Heart left ventricle (tissue), 16 donors: ENCODE data around the gene KCNH5. TPM values are rescaled to one million over a fixed set of nuclear protein-coding genes. Genes with fewer than 3 reads are reported as not detected.

Experiments used
- ATAC-seq, 4 donors: fragments of 200-7000 bp; cut with Tn5 transposase; one replicate each; pipeline ENCODE4 v1.9.1; 2020 to 2022; ENCODE audit warnings: moderate library complexity in 4 of 4, mild to moderate bottlenecking in 3 of 4, moderate number of reproducible peaks in 1 of 4
- DNase-seq, 5 donors: peaks; one replicate each; pipeline ENCODE4 v3.0.0-alpha.2; 2020
- H3K27ac ChIP-seq, 12 donors: fragments of 200-600 bp; sonication (generic) in 4 of 12; one replicate each; pipeline versions ENCODE4 v1.5.0 to v1.8.0; 2016 to 2022; ENCODE audit warnings: mild to moderate bottlenecking in 2 of 12
- H3K27me3 ChIP-seq, 9 donors: fragments of 200-600 bp; sonication (generic) in 2 of 9; one replicate each; pipeline versions ENCODE4 v1.5.1 to v1.8.0; 2016 to 2022; ENCODE audit warnings: mild to moderate bottlenecking in 3 of 9
- H3K36me3 ChIP-seq, 9 donors: fragments of 200-600 bp; sonication (generic) in 2 of 9; one replicate each; pipeline versions ENCODE4 v1.5.0 to v1.8.0; 2018 to 2022; ENCODE audit warnings: mild to moderate bottlenecking in 2 of 9
- H3K4me1 ChIP-seq, 12 donors: fragments of 200-600 bp; sonication (generic) in 4 of 12; one replicate each; pipeline versions ENCODE4 v1.5.0 to v1.8.0; 2016 to 2022; ENCODE audit warnings: mild to moderate bottlenecking in 3 of 12
- H3K4me3 ChIP-seq, 12 donors: fragments of 200-600 bp; sonication (generic) in 4 of 12; one replicate each; pipeline versions ENCODE4 v1.5.0 to v1.8.0; 2017 to 2022; ENCODE audit warnings: mild to moderate bottlenecking in 9 of 12, moderate library complexity in 4 of 12
- H3K9me3 ChIP-seq, 12 donors: fragments of 200-600 bp; sonication (generic) in 4 of 12; one replicate each; pipeline versions ENCODE4 v1.5.0 to v1.8.0; 2016 to 2022; ENCODE audit warnings: mild to moderate bottlenecking in 1 of 12
- POLR2A ChIP-seq, 2 donors: fragments of 450-650 bp; IDR thresholded peaks; one replicate each; pipeline ENCODE4 v1.6.1; 2017; ENCODE audit warnings: antibody characterized with exemption in 2 of 2, mild to moderate bottlenecking in 2 of 2, moderate library complexity in 2 of 2
- WGBS, 4 donors: extraction: QIAGEN DNeasy Blood & Tissue Kit in 2 of 4; methylation state at CpG; one replicate each; pipeline versions ENCODE4 v1.1.5 to v1.1.7; 2013 to 2018; 5-methylcytosine and 5-hydroxymethylcytosine counted together
- intact Hi-C, 10 donors: fragments of 100-400 bp; cut with DNase I; formaldehyde crosslinking; loops; one replicate each; pipeline versions ENCODE4 v1.11.1 to v1.14.2; 2022
- long read RNA-seq, 3 donors: library from polyadenylated mRNA; unstranded; transcript quantifications; one replicate each; pipeline ENCODE4 v2.0.0, GENCODE V29; 2020 to 2021
- polyA plus RNA-seq, 2 donors: library from polyadenylated mRNA; stranded (reverse); fragments of 200-250 nt; gene quantifications; one replicate each; pipeline ENCODE4 v1.2.3, GENCODE V29; 2013
- total RNA-seq, 9 donors: library from RNA; depleted of rRNA in 2 of 9; stranded (reverse); fragments of >200 nt in 2 of 9; fragmentation: NEBNext Ultra II Directional in 3 of 9; extraction: Animal tissue kit (Norgen Biotek cat#: 25700) in 3 of 9; gene quantifications; one replicate each; pipeline versions ENCODE4 v1.1.0 to v1.2.4, GENCODE V29; 2016 to 2023
- TF ChIP-seq, protein P1 (sequence below), 12 donors: fragments of 200-600 bp; sonication (generic) in 4 of 12; IDR thresholded peaks; one replicate each; pipeline versions ENCODE4 v1.5.0 to v1.8.0; 2018 to 2022; ENCODE audit warnings: antibody characterized with exemption in 12 of 12, mild to moderate bottlenecking in 5 of 12
- donor health status: ischemic (EF 13 %, LVEDD 7.1; RV severe dilation, severe dysfunction).
- donor health status: healthy with polysubstance abuse.
- donor health status: DM: no; HTN: yes; CAD: no.
- donor health status: DM: no; HTN: no; CAD: no.
- donor health status: ischemic (EF 25% LVEDD 6.9; RV normal size, moderate dysfunction).
- donor health status: ischemic (EF 25% LVEDD 5.7; RV mildly dilated, moderate dysfunction).
- donor health status: healthy.
- donor health status: DM: yes; HTN: yes; CAD: no.
- donor health status: ischemic (EF 35%, LVEDD 5.7; RV mildly dilated, moderate dysfunction).
- donor health status: nonischemic (EF 11% LVEDD 7.7; RV severe dilation, severe dysfunction).
- donor health status: DM: yes; HTN: yes; CAD: no.
- donor health status: PGD.
- donor health status: ischemic (EF 29% LVEDD 5.4; RV normal size, mild dysfunction).
- donor health status: nonischemic (EF 23%, LVEDD 6.1; RV moderate dilation, normal function).

KCNH5 gene, protein sequence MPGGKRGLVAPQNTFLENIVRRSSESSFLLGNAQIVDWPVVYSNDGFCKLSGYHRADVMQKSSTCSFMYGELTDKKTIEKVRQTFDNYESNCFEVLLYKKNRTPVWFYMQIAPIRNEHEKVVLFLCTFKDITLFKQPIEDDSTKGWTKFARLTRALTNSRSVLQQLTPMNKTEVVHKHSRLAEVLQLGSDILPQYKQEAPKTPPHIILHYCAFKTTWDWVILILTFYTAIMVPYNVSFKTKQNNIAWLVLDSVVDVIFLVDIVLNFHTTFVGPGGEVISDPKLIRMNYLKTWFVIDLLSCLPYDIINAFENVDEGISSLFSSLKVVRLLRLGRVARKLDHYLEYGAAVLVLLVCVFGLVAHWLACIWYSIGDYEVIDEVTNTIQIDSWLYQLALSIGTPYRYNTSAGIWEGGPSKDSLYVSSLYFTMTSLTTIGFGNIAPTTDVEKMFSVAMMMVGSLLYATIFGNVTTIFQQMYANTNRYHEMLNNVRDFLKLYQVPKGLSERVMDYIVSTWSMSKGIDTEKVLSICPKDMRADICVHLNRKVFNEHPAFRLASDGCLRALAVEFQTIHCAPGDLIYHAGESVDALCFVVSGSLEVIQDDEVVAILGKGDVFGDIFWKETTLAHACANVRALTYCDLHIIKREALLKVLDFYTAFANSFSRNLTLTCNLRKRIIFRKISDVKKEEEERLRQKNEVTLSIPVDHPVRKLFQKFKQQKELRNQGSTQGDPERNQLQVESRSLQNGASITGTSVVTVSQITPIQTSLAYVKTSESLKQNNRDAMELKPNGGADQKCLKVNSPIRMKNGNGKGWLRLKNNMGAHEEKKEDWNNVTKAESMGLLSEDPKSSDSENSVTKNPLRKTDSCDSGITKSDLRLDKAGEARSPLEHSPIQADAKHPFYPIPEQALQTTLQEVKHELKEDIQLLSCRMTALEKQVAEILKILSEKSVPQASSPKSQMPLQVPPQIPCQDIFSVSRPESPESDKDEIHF
- total RNA-seq (under 1 TPM in 2 of 9 donors, not detected in 7; 0.17 to 0.66 TPM), polyA plus RNA-seq (not detected)
- long read RNA-seq, donor 1 = 0 reads
- long read RNA-seq, donor 2 = 0 reads
- long read RNA-seq, donor 3 = 0 reads

DNA sequence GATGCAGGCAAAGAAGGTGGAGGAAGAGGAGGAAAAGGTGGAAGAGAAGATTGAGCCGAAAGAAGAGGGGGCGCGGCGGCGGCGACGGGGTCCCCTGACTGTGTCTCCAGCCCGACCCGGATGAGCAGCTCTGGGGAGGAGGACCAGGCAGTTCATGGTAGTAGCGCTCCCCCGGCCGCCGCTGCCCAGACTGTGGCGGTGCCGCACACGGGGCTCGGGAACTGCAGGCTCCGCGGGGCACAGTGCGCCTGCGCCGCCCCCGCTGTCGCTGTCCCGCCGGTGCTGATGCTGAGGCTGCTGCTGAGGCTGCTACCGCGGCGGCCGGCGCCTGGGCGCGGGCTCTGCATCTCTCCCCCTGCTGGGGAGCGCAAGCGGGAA, at the start of gene KCNH5:
KCNH5 (minus strand) TSS at position 225 of the 378 bp plus-strand sequence. CDS start 272 bp downstream, outside the sequence.
- Histone ChIP-seq H3K4me3 (peak within 1 kb of the TSS; percentile 1 to 40 (median 20)), H3K27ac (no peak within 1 kb of the TSS), H3K4me1 (peaks cover 0 to 16% (median 6%) of the 10 kb centered on the region in 12 donors), H3K36me3 (no peaks in the 10 kb centered on the region), H3K27me3 (peaks cover 18 to 92% (median 50%) of the 10 kb centered on the region in 9 donors), H3K9me3 (no peaks in the 10 kb centered on the region)
- peak in 3 of 4 donors; percentile 63 to 90 (median 77) for ATAC-seq
- TF ChIP-seq, protein P1, sequence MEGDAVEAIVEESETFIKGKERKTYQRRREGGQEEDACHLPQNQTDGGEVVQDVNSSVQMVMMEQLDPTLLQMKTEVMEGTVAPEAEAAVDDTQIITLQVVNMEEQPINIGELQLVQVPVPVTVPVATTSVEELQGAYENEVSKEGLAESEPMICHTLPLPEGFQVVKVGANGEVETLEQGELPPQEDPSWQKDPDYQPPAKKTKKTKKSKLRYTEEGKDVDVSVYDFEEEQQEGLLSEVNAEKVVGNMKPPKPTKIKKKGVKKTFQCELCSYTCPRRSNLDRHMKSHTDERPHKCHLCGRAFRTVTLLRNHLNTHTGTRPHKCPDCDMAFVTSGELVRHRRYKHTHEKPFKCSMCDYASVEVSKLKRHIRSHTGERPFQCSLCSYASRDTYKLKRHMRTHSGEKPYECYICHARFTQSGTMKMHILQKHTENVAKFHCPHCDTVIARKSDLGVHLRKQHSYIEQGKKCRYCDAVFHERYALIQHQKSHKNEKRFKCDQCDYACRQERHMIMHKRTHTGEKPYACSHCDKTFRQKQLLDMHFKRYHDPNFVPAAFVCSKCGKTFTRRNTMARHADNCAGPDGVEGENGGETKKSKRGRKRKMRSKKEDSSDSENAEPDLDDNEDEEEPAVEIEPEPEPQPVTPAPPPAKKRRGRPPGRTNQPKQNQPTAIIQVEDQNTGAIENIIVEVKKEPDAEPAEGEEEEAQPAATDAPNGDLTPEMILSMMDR (IDR thresholded peaks at IDR 0.05) = no peak
- TF ChIP-seq POLR2A (IDR thresholded peaks at IDR 0.05) = no peak
- intact Hi-C loops = no loop called here
- DNase-seq = peak; percentile 10 to 71 (median 25)
- WGBS, 4 donors = 1% methylated on average over 10 to 35 of the region's 35 CpGs

DNA sequence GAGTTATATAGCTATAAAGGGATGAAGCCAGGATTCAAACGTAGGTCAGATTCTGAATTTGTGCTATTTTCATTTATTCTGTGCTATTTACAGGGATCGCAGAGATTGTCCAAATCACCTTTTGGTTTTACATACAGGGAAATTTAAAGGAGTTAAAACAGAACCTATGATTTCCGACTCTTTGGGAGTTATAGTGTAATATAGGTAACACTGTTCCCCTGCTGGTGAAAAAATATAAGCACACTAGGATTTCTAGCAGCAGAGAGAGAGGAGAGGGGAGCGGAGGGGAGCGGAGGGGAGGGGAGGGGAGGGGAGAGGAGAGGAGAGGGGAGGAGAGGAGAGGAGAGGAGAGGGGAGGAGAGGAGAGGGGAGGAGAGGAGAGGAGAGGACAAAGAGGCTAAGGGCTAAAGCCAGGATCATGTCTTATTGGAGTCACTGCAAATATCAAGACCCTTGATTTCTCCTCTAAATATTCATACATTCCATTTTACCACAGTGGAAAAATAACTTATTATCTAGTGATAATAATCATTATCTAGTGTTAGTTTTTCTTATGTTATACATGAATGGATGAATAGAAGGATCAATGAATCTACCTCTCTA, 46.2 kb upstream of the KCNH5 start:
- Histone ChIP-seq H3K9me3 (no peaks in the 10 kb centered on the region), H3K4me3 (no peak overlapping the region), H3K27ac (no peak overlapping the region), H3K36me3 (no peaks in the 10 kb centered on the region), H3K27me3 (no peaks in the 10 kb centered on the region), H3K4me1 (no peaks in the 10 kb centered on the region)
- intact Hi-C loops = no loop called here
- TF ChIP-seq, protein P1 (IDR thresholded peaks at IDR 0.05) = no peak
- TF ChIP-seq POLR2A (IDR thresholded peaks at IDR 0.05) = no peak
- WGBS, 4 donors = 83 to 89% (median 85%) methylated on average over 3 to 5 of the region's 5 CpGs
- ATAC-seq (no peak), DNase-seq (no peak)

DNA sequence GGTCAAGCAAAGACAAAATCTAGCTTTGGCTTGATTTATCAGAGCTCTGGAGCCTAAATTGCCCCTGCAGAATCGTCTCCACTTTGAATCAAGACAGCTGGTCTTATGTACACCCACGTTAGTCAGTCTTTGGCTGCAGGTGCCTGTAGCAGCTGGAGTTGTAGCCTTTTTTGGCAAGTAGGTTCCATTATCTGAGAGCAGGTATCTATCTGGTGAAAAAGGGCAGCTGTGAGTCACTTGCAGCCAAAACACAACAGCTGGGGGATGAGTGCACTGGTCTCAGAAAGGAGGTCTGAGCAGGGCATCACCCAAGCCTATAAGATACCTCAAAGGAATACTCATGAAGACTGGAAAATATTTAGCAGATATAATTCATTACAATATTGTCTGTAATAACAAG, 43.6 kb upstream of the KCNH5 start:
- ATAC-seq (no peak), DNase-seq (no peak)
- Histone ChIP-seq H3K9me3 (peaks cover 0 to 10% (median 5%) of the 10 kb centered on the region in 12 donors), H3K36me3 (no peaks in the 10 kb centered on the region), H3K4me1 (no peaks in the 10 kb centered on the region), H3K27me3 (no peaks in the 10 kb centered on the region), H3K27ac (no peak overlapping the region), H3K4me3 (no peak overlapping the region)
- no peak for TF ChIP-seq POLR2A (IDR thresholded peaks at IDR 0.05)
- intact Hi-C loops = no loop called here
- 37 to 49% (median 42%) methylated on average over 2 of the region's 2 CpGs for WGBS, 4 donors

DNA sequence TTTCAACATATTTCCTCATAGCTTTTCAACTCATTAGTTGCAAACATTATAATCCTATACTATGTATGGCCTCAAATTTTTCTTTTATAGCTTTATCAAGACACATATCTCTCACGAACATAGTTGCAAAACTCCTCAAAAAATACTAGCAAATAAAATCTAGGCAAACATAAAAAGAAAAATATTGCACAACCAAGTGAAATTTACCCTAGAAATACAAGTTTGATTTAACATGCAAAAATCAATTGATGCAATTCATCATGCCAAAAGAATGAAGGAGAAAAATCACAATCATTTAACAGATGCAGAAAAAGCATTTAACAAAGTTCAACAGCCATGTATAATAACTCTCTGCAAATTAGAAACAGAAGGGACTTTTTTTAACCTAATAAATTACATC, 33.3 kb upstream of the KCNH5 start:
- no peaks in the 10 kb centered on the region for H3K27me3 ChIP-seq
- ATAC-seq = no peak
- peaks cover 0 to 20% (median 5%) of the 10 kb centered on the region in 12 donors for H3K9me3 ChIP-seq
- H3K4me1 ChIP-seq = no peaks in the 10 kb centered on the region
- 55 to 59% (median 55%) methylated on average over 1 of the region's 1 CpG for WGBS, 4 donors
- H3K36me3 ChIP-seq = no peaks in the 10 kb centered on the region
- intact Hi-C loops = no loop called here
- TF ChIP-seq, protein P1 (IDR thresholded peaks at IDR 0.05) = no peak
- no peak for TF ChIP-seq POLR2A (IDR thresholded peaks at IDR 0.05)
- DNase-seq = no peak
- H3K4me3 ChIP-seq = no peak overlapping the region
- H3K27ac ChIP-seq = no peak overlapping the region
